K562 (cell line): Measurements from ENCODE around the gene AKAP3.

Source experiments
- ARID1B ChIP-seq: fragments of 450-650 bp; IDR thresholded peaks from 2 replicates; pipeline ENCODE4 v1.6.1; 2016; ENCODE audit warnings: antibody characterized with exemption, mild to moderate bottlenecking, inconsistent platforms
- ZNF184 ChIP-seq: sonication (generic); formaldehyde crosslinking; IDR thresholded peaks from 2 replicates; pipeline ENCODE4 v1.5.0; 2020; ENCODE audit warnings: missing genetic modification reagents
- ZNF778 ChIP-seq: fragments of 450-650 bp; formaldehyde crosslinking; IDR thresholded peaks from 2 replicates; pipeline ENCODE4 v1.4.0; 2020; ENCODE audit warnings: mild to moderate bottlenecking, moderate library complexity
- TF ChIP-seq, protein P1 (sequence below), 2 experiments: fragments of 450-650 bp; IDR thresholded peaks; 2 replicates each; pipeline ENCODE4 v1.6.1; 2016; ENCODE audit warnings: mild to moderate bottlenecking in 2 of 2, borderline replicate concordance in 1 of 2, low read depth in 1 of 2, moderate library complexity in 1 of 2
- TF ChIP-seq, protein P2 (sequence below), 3 experiments: IDR thresholded peaks in 2 of 3; conservative IDR thresholded peaks in 1 of 3; 2 replicates each; pipeline ENCODE4 v1.5.1; 2011 to 2012; ENCODE audit warnings: low read length in 3 of 3, mild to moderate bottlenecking in 3 of 3, control low read depth in 2 of 3, improper control_type of control experiment in 1 of 3, inconsistent platforms in 1 of 3, low read depth in 1 of 3, mixed read lengths in 1 of 3, moderate library complexity in 1 of 3; ENCODE audit not compliant: insufficient read depth in 2 of 3
- TF ChIP-seq, protein P3 (sequence below): fragments of 250-450 bp; sonication (Bioruptor Pico); IDR thresholded peaks from 2 replicates; pipeline ENCODE4 v1.8.0; 2021; ENCODE audit warnings: borderline replicate concordance, mild to moderate bottlenecking, moderate library complexity; ENCODE audit not compliant: poor library complexity, severe bottlenecking
- TF ChIP-seq, protein P4 (sequence below): IDR thresholded peaks from 2 replicates; pipeline ENCODE4 v1.6.1; 2016; ENCODE audit warnings: missing genetic modification characterization, missing compliant biosample characterization

DNA sequence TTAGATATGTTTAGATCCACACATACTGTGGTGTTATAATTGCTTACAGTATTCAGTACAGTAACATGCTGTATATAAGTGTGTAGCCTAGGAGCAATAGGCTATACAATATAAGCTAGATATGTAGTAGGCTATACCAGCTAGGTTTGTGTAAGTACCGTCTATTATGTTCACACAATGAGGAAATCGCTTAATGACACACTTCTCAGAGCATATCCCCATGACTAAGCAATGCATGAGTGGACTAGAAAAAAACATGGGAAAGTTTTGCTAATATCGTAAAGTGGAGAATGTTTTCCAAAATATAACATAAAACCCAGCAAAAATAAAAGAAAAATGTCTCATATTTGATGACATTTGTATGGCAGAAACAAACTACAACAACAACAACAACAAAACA lies 27.3 kb downstream of the AKAP3 start:
- TF ChIP-seq, protein P1, sequence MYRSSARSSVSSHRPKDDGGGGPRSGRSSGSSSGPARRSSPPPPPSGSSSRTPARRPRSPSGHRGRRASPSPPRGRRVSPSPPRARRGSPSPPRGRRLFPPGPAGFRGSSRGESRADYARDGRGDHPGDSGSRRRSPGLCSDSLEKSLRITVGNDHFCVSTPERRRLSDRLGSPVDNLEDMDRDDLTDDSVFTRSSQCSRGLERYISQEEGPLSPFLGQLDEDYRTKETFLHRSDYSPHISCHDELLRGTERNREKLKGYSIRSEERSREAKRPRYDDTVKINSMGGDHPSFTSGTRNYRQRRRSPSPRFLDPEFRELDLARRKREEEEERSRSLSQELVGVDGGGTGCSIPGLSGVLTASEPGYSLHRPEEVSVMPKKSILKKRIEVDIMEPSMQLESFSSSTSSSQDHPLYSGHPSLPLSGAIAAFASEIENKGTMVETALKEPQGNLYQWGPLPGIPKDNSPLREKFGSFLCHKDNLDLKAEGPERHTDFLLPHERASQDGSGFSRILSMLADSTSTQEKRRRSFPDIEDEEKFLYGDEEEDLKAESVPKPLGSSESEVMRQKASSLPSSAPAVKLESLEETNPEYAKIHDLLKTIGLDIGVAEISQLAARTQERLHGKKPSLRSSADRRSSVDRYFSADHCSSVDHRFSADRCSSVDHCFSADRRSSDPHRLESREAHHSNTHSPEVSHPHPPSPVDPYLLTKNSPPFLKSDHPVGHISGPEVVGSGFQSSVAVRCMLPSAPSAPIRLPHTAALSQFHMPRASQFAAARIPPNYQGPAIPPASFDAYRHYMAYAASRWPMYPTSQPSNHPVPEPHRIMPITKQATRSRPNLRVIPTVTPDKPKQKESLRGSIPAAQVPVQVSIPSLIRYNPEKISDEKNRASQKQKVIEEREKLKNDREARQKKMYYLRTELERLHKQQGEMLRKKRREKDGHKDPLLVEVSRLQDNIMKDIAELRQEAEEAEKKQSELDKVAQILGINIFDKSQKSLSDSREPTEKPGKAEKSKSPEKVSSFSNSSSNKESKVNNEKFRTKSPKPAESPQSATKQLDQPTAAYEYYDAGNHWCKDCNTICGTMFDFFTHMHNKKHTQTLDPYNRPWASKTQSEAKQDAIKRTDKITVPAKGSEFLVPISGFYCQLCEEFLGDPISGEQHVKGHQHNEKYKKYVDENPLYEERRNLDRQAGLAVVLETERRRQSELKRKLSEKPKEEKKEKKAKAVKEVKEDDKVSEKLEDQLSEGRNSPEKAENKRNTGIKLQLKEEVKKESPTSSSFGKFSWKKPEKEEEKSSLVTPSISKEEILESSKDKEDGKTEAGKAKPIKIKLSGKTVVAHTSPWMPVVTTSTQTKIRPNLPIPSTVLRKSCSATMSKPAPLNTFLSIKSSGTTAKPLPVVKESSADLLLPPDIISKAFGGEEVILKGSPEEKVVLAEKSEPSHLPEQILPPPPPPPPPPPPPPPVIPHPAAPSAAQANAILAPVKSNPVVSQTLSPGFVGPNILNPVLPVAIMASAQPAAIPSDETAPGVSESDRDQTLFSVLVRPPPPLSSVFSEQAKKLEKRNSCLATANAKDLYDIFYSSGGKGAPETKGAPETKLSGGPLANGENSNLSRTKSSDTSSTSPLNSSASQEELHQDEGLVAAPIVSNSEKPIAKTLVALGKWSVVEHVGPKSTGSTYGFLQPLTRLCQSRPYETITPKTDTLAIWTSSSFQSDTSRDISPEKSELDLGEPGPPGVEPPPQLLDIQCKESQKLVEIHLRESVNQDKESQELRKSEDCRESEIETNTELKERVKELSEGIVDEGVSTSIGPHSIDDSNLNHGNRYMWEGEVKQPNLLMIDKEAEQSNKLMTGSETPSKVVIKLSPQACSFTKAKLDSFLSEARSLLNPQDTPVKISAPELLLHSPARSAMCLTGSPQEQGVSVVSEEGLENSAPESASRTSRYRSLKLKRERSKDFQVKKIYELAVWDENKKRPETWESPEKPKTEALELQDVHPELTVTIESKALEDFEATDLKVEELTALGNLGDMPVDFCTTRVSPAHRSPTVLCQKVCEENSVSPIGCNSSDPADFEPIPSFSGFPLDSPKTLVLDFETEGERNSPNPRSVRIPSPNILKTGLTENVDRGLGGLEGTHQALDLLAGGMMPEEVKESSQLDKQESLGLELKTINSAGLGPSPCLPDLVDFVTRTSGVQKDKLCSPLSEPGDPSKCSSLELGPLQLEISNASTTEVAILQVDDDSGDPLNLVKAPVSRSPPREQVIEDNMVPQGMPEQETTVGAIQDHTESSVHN (IDR thresholded peaks at IDR 0.05; ENCODE audit: borderline replicate concordance in 1 of 2, low read depth in 1 of 2), result no peak
- TF ChIP-seq ARID1B (no peak), ZNF778 (CRISPR knock-in tag) (no peak), ZNF184 (CRISPR knock-in tag) (no peak)
- TF ChIP-seq, protein P2, sequence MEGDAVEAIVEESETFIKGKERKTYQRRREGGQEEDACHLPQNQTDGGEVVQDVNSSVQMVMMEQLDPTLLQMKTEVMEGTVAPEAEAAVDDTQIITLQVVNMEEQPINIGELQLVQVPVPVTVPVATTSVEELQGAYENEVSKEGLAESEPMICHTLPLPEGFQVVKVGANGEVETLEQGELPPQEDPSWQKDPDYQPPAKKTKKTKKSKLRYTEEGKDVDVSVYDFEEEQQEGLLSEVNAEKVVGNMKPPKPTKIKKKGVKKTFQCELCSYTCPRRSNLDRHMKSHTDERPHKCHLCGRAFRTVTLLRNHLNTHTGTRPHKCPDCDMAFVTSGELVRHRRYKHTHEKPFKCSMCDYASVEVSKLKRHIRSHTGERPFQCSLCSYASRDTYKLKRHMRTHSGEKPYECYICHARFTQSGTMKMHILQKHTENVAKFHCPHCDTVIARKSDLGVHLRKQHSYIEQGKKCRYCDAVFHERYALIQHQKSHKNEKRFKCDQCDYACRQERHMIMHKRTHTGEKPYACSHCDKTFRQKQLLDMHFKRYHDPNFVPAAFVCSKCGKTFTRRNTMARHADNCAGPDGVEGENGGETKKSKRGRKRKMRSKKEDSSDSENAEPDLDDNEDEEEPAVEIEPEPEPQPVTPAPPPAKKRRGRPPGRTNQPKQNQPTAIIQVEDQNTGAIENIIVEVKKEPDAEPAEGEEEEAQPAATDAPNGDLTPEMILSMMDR (IDR thresholded peaks at IDR 0.05 in 2 of 3, conservative IDR thresholded peaks at IDR 0.05 in 1 of 3; ENCODE audit: insufficient read depth in 2 of 3, low read depth in 1 of 3, low read length in 3 of 3), result no peak
- TF ChIP-seq, protein P3, sequence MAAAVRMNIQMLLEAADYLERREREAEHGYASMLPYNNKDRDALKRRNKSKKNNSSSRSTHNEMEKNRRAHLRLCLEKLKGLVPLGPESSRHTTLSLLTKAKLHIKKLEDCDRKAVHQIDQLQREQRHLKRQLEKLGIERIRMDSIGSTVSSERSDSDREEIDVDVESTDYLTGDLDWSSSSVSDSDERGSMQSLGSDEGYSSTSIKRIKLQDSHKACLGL (CRISPR knock-in tag), result no peak
- TF ChIP-seq, protein P4, sequence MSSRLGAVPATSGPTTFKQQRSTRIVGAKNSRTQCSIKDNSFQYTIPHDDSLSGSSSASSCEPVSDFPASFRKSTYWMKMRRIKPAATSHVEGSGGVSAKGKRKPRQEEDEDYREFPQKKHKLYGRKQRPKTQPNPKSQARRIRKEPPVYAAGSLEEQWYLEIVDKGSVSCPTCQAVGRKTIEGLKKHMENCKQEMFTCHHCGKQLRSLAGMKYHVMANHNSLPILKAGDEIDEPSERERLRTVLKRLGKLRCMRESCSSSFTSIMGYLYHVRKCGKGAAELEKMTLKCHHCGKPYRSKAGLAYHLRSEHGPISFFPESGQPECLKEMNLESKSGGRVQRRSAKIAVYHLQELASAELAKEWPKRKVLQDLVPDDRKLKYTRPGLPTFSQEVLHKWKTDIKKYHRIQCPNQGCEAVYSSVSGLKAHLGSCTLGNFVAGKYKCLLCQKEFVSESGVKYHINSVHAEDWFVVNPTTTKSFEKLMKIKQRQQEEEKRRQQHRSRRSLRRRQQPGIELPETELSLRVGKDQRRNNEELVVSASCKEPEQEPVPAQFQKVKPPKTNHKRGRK, result no peak
